ENCODE data around the gene GAB2.
A peak's percentile ranks its signal among the peaks of the same experiment; 100 is the strongest.

GAB2 gene

GRCh38 chr11:78230161-78230877, 187.3 kb downstream of the GAB2 start:
- H3K27me3 ChIP-seq, result no peaks in the 10 kb centered on the region
- H3K9me3 ChIP-seq (replicated peaks in 1 of 11), result no peaks in the 10 kb centered on the region
- peaks cover 0 to 98% (median 13%) of the 10 kb centered on the region in 11 experiments; a peak in 12 of 22 replicates for H4K20me1 ChIP-seq
- no peak overlapping the region for H3K9ac ChIP-seq
- H3K27ac ChIP-seq, result no peak overlapping the region
- no peak for TF ChIP-seq Cebpa-rat (IDR thresholded peaks at IDR 0.05)
- no peak overlapping the region for H3K4me3 ChIP-seq
- peaks cover 37 to 84% (median 64%) of the 10 kb centered on the region in 11 experiments for H3K36me3 ChIP-seq
- peak overlapping the region in 8 of 11 experiments; percentile 5 to 54 (median 20); a peak in 8 of 22 replicates for H3K4me2 ChIP-seq
- peaks cover 35 to 49% (median 44%) of the 10 kb centered on the region in 10 experiments for H3K4me1 ChIP-seq

GRCh38 chr11:78229106-78229505, 188.5 kb downstream of the GAB2 start:
- no peak overlapping the region; a peak in 1 of 22 replicates for H3K27ac ChIP-seq
- H3K27me3 ChIP-seq, result no peaks in the 10 kb centered on the region
- no peak overlapping the region for H3K9ac ChIP-seq
- H3K4me1 ChIP-seq, result peaks cover 43 to 59% (median 52%) of the 10 kb centered on the region in 10 experiments
- no peak overlapping the region for H3K4me3 ChIP-seq
- peaks cover 43 to 85% (median 67%) of the 10 kb centered on the region in 11 experiments for H3K36me3 ChIP-seq
- H3K4me2 ChIP-seq, result peak overlapping the region; percentile 44 to 79 (median 68); a peak in 19 of 22 replicates
- no peak for TF ChIP-seq Cebpa-rat (IDR thresholded peaks at IDR 0.05)
- no peaks in the 10 kb centered on the region for H3K9me3 ChIP-seq (replicated peaks in 1 of 11)
- H4K20me1 ChIP-seq, result peaks cover 0 to 98% (median 13%) of the 10 kb centered on the region in 11 experiments; a peak in 13 of 22 replicates

GRCh38 chr11:78228467-78228866, 189.2 kb downstream of the GAB2 start:
- Histone ChIP-seq H3K27ac (peak overlapping the region in 9 of 11 experiments; percentile 16 to 58 (median 35); a peak in 13 of 22 replicates), H3K27me3 (no peaks in the 10 kb centered on the region), H3K9me3 (replicated peaks in 1 of 11) (no peaks in the 10 kb centered on the region), H3K4me2 (peak overlapping the region in 10 of 11 experiments; percentile 59 to 79 (median 69); a peak in 20 of 22 replicates), H4K20me1 (peaks cover 0 to 98% (median 17%) of the 10 kb centered on the region in 11 experiments; a peak in 13 of 22 replicates), H3K4me3 (no peak overlapping the region), H3K9ac (peak overlapping the region in 8 of 11 experiments; percentile 1 to 63 (median 36); a peak in 9 of 22 replicates), H3K4me1 (peaks cover 50 to 66% (median 56%) of the 10 kb centered on the region in 10 experiments), H3K36me3 (peaks cover 43 to 85% (median 67%) of the 10 kb centered on the region in 11 experiments)
- no peak for TF ChIP-seq Cebpa-rat (IDR thresholded peaks at IDR 0.05)

- peak overlapping the region in 10 of 11 experiments; percentile 10 to 58 (median 30); a peak in 15 of 22 replicates for H3K27ac ChIP-seq
- peak overlapping the region in 10 of 11 experiments; percentile 1 to 63 (median 32); a peak in 14 of 22 replicates for H3K9ac ChIP-seq
- TF ChIP-seq Cebpa-rat (IDR thresholded peaks at IDR 0.05), result no peak
- peaks cover 0 to 98% (median 19%) of the 10 kb centered on the region in 11 experiments; a peak in 13 of 22 replicates for H4K20me1 ChIP-seq
- H3K4me1 ChIP-seq, result peaks cover 54 to 68% (median 59%) of the 10 kb centered on the region in 10 experiments
- no peaks in the 10 kb centered on the region for H3K27me3 ChIP-seq
- H3K36me3 ChIP-seq, result peaks cover 46 to 85% (median 67%) of the 10 kb centered on the region in 11 experiments
- peak overlapping the region; percentile 30 to 79 (median 68); a peak in 21 of 22 replicates for H3K4me2 ChIP-seq
- H3K9me3 ChIP-seq (replicated peaks in 1 of 11), result no peaks in the 10 kb centered on the region
- no peak overlapping the region for H3K4me3 ChIP-seq
Observed at GRCh38 chr11:78227921-78228320, 189.7 kb downstream of the GAB2 start.

GRCh38 chr11:78226684-78227680, 190.6 kb downstream of the GAB2 start:
- Histone ChIP-seq H3K4me3 (no peak overlapping the region), H3K4me2 (peak overlapping the region; percentile 30 to 79 (median 68); a peak in 18 of 22 replicates)
- TF ChIP-seq Cebpa-rat (IDR thresholded peaks at IDR 0.05), result no peak

GRCh38 chr11:78224906-78225420, 192.7 kb downstream of the GAB2 start:
- H3K4me1 ChIP-seq, result peaks cover 35 to 53% (median 47%) of the 10 kb centered on the region in 10 experiments
- H3K9ac ChIP-seq, result no peak overlapping the region
- TF ChIP-seq Cebpa-rat (IDR thresholded peaks at IDR 0.05), result no peak
- H3K27me3 ChIP-seq, result no peaks in the 10 kb centered on the region
- peaks cover 72 to 90% (median 79%) of the 10 kb centered on the region in 11 experiments for H3K36me3 ChIP-seq
- H3K4me2 ChIP-seq, result peak overlapping the region in 3 of 11 experiments; percentile 8 to 46 (median 45); a peak in 5 of 22 replicates
- H3K27ac ChIP-seq, result no peak overlapping the region
- no peaks in the 10 kb centered on the region for H3K9me3 ChIP-seq (replicated peaks in 1 of 11)
- H4K20me1 ChIP-seq, result peaks cover 0 to 93% (median 30%) of the 10 kb centered on the region in 11 experiments; a peak in 13 of 22 replicates
- H3K4me3 ChIP-seq, result no peak overlapping the region

More at GRCh38 chr11:78226684-78227680, 190.6 kb downstream of the GAB2 start:
- Histone ChIP-seq H3K27me3 (no peaks in the 10 kb centered on the region), H3K4me1 (peaks cover 54 to 68% (median 58%) of the 10 kb centered on the region in 10 experiments), H3K36me3 (peaks cover 52 to 85% (median 70%) of the 10 kb centered on the region in 11 experiments), H3K27ac (peak overlapping the region in 5 of 11 experiments; percentile 7 to 58 (median 23); a peak in 6 of 22 replicates), H3K9ac (no peak overlapping the region), H3K9me3 (replicated peaks in 1 of 11) (no peaks in the 10 kb centered on the region), H4K20me1 (peaks cover 0 to 96% (median 19%) of the 10 kb centered on the region in 11 experiments; a peak in 13 of 22 replicates)

GRCh38 chr11:78224506-78224905, 193.1 kb downstream of the GAB2 start:
- Histone ChIP-seq H3K27ac (0 out of 22 replicates have a peak overlapping the region, but pooled peaks of 1 of the 11 experiments have one; percentile 9), H3K4me3 (no peak overlapping the region), H3K4me1 (peaks cover 31 to 49% (median 44%) of the 10 kb centered on the region in 10 experiments), H3K9me3 (replicated peaks in 1 of 11) (no peaks in the 10 kb centered on the region), H3K36me3 (peaks cover 76 to 93% (median 83%) of the 10 kb centered on the region in 11 experiments), H3K9ac (no peak overlapping the region; a peak in 1 of 22 replicates), H4K20me1 (peaks cover 0 to 93% (median 30%) of the 10 kb centered on the region in 11 experiments; a peak in 12 of 22 replicates), H3K4me2 (peak overlapping the region in 7 of 11 experiments; percentile 3 to 58 (median 42); a peak in 11 of 22 replicates), H3K27me3 (no peaks in the 10 kb centered on the region)
- no peak for TF ChIP-seq Cebpa-rat (IDR thresholded peaks at IDR 0.05)
